Raji (cell line): ENCODE measurements around the gene RUNX1.

ENCODE experiments used
- POLR2A ChIP-seq: IDR thresholded peaks from 2 replicates; pipeline ENCODE4 v1.6.1; 2011; ENCODE audit warnings: low read depth, low read length, control low read depth; ENCODE audit not compliant: insufficient read depth

The RUNX1 gene

DNA sequence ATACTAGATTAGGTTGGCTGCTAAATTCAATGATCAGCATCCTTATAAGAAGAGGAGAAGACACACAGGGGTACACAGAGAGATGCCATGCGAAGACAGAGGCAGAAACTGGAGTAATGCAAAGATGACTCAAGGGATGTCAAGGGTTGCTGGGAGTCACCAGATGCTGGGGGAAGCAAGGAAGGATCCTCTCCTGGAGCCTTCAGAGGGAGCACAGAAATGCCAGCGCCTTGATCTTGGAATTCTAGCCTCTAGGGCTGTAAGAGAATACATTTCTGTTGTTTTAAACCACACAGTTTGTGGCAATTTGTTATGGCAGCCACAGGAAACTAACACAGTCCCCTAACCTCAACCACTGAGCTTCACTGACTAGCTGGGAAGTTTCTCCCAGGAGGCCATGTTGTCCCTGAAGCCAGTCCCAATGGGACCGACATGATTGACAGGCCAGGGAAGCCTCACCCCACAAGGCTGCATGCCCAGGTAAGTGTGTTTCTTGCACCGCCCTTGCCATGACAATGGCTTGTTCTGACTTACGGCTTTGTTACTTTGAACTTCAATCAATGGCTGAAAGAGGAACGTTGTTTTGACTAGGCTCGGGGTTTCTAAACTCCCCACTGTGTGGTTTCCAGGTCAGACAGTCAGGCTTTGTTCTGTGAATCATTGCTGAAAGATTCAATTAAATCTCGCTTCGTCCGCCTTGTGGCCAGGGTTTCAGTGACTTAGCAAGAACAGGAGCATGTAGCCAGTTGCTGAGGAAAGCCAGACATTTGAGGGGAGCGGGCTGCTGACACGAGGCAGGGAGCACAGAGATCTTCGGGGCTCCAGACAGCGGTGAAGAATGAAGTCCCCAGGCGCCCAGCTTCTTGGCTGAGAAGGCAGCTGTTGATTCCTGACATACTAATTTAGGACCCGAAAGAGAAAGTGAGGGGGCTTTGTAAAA lies 62.3 kb downstream of the RUNX1 start:
- TF ChIP-seq POLR2A: no peak

DNA sequence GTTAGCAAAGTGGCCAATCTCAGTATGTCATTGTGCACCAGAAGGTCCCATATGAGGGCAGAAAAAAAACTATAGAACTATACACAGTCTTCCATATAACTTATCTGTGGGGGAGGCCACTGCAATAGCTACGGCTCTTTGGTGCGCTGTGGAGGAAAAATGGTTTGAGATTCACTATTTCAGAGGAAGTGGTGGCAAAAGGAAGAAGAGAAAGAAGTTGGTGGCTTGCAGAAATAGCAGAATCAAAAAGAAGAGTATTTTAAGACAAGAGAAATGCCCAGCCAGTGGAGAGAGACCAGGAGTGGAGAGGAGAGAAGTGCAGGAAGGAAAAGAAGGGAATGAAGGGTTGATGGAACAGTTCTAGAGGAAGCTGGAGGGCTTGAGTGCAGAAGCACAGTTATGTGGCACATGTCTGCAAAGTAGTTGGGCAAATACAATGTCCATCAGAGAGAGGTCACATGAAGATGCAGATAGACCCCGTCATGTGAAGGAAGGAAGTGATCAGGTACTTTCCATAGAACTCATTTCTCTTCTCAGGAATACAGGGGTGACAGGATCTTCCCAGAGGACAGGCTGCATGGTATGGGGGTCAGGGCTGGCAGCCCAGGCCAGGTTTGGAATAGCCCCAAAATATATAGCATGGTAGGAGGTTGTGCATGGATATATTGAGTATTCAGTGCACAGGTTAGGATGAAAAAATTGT lies 64.6 kb downstream of the RUNX1 start:
- no peak for TF ChIP-seq POLR2A

DNA sequence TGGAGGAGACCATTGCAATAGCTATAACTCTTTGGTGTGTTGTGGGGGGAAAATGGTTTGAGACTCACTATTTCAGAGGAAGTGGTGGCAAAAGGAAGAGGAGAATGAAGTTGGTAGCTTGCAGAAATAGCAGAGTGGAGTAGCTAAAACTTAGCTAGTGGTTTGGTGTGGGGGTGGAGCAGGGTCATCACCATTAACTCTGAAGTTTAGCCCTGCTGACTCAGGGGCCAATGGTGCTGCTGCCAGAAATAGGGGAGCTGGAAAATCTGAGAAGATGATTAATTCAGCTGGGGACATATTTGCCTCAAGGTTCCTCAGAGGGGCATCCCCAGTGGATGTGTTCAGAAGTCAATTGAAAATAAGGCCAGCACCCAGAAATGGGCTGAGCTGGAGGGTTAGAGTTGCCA lies 65.4 kb downstream of the RUNX1 start:
- TF ChIP-seq POLR2A: no peak

DNA sequence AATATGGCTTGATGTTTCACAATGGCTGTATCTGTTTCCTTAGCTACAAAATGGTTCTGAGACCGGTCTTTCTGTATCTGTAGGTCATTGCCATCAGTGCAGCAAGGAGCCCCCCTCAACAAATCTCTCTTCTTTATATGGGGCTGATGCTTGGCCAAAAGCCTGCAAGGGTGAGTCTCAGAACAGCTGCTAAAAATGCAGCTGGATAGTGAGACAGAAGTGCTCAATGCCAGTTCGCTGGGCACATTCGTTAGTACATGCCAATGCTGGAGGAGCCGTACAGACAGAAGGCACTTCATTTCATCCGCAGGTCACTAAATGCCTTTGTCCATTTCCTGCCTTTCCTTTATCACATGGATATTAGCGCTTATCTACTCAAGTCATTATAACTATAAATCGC lies 67.3 kb downstream of the RUNX1 start:
- TF ChIP-seq POLR2A: no peak

DNA sequence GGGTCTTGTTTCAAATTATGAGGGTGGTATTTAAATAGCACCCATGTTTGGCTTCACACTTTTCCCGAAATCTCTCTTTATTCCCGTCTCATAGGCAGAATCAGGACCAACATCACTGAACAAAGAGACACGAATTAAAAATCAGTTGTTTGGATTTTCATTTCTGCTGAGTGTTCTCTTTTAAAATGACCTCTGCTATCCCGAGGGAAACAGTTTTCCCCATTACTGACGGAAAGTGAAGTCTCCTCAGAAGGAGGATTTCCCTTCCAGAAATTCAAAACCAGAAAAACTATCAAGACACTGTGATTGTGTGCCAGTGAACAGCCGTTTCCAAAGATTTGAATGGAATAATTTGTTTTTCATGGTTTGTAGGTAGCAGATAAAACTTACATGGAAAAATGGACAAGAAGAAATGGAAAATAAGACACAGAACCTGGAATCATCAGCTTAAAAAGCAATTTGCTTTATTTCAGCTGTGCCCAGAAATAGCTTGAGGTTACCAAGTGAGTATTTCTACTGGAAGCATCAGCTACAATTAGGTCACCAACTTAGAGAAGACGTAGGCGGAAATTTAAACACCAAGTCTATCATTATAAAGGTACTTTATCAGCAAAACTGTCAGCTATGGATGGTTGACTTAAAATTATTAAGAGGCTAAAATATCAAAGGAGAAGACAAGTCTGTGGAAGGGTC lies 68.5 kb downstream of the RUNX1 start:
- no peak for TF ChIP-seq POLR2A

DNA sequence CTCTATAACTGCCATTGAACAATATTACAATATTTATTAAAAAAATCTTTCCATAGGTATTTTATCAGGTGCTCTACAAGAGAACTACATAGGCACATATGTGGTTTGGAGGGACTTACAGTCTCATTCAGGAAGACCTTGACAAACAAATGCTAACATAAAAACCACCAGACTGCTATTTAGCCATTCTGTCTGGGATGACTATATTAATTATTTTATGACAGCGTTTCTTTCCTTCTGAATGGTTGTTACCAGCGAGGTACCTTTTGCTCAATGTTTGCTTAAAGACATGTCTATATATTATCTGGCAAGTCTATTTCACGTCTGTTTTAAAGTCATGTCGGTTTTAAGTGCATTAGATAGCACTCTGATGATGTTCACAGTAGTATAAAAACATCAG lies 69.7 kb downstream of the RUNX1 start:
- no peak for TF ChIP-seq POLR2A

DNA sequence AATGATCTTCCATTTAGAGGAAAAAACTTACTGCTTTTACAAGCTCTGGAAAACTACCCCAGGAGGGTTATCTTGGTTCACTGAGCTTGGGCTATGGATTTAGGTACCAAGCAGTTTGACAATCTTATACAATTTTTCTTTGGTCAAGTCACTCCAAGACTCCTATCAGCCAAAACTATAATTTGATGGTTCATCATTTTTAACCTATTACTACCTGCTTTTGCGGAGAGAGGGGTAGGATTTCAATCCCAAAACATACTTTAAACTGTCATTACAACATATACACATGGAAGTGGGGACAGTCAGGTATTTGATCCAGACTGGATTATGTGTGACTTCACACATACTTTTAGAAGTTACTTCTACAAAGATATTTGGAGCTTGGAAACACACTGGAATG lies 71.8 kb downstream of the RUNX1 start:
- TF ChIP-seq POLR2A: no peak

DNA sequence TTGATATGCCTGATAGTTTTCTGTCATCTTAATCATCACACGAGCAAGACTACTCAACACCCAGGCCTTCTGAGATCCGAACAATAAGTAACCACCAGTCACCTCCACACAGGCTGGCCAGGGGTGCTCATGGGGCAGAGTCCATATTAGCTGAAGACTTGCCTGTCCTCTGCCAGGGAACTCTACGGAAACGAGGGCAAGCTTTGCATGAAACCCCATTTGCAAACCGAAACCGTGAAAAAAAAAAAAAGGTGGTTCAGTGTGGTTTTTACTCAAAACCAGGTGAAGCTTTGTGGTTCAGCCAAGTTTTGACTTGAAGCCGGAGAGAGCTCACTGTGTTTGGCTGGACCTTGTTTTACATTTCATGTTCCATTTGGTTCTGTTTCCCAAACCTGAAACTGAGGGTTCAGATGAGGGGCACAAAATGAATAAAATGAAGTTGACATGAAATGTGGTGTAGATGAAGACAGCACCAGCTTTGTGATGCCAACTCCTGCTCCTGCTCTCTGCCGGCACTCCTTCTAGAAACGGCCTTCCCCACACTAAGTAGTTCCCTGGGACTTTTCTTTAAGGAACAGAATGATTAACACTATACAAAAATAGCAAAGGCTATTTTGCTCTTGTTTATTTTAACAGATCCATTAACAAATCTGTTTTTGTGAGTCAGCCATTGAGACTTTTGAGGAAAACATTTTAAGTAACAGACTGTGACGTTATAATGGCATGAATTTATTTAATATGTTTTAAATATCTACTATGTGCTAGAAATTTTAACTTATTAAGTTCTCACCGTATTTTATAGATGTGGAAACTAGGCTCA lies 74.7 kb downstream of the RUNX1 start:
- TF ChIP-seq POLR2A: no peak

- no peak for TF ChIP-seq POLR2A
Observed at GRCh38 chr21:34973685-34974084, 75.4 kb downstream of the RUNX1 start.

- no peak for TF ChIP-seq POLR2A
Observed at GRCh38 chr21:34971656-34972055, 77.4 kb downstream of the RUNX1 start.

- TF ChIP-seq POLR2A: no peak
Observed at GRCh38 chr21:34970566-34970965, 78.5 kb downstream of the RUNX1 start.

GRCh38 chr21:34970167-34970500 lies 79.0 kb downstream of the RUNX1 start:
- no peak for TF ChIP-seq POLR2A

- no peak for TF ChIP-seq POLR2A
Observed at GRCh38 chr21:34969423-34970166, 79.5 kb downstream of the RUNX1 start.

DNA sequence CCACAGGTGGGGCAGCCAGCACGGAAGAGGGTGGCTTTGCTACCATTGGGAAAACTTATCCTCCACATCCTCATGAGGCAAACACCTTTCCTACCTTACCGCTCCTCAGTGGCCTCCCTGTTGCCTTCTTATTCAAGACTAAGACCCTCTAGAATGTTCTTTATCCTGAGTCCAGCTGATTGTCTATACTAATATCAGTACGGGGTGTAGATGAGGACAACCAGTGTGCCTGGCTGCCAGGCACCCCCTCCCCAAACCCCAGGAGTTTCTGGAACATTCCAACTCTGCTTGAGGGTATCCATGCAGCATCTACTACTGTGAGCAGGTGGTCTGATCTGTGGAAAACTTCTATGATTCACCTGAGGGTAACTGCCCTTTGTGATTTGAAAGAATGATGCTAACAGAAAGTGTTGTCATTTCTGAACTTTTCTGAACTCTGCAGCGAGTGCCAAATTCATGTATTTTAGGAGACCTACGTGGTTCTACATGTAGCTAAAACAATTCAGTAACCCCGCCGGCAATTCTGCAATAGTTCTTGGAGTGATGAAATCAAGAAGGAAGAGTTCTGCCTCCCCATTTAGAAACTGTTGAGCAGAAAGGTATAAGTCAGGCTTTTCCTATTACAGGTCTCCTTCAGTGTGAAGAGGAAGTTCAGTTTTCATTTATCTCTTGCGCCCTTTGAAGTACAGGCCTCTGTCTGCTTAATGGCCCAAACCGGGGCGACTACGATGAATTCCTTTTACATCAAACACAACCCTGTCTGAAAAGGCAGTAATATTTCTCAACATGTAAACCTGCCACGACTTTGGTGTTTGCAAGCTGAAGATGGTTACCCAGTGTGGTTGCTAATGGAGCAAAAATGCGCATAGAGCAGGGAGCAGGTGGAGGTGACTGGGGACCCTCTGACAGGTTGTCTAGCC lies 80.4 kb downstream of the RUNX1 start:
- TF ChIP-seq POLR2A: no peak
